ENCODE measurements around the gene ATG16L1. TPM values are rescaled to one million over a fixed set of nuclear protein-coding genes. Genes with fewer than 3 reads are reported as not detected.

ATG16L1 gene
- total RNA-seq, 2 experiments from 2014 or later = 31.8 to 44.9 TPM

DNA sequence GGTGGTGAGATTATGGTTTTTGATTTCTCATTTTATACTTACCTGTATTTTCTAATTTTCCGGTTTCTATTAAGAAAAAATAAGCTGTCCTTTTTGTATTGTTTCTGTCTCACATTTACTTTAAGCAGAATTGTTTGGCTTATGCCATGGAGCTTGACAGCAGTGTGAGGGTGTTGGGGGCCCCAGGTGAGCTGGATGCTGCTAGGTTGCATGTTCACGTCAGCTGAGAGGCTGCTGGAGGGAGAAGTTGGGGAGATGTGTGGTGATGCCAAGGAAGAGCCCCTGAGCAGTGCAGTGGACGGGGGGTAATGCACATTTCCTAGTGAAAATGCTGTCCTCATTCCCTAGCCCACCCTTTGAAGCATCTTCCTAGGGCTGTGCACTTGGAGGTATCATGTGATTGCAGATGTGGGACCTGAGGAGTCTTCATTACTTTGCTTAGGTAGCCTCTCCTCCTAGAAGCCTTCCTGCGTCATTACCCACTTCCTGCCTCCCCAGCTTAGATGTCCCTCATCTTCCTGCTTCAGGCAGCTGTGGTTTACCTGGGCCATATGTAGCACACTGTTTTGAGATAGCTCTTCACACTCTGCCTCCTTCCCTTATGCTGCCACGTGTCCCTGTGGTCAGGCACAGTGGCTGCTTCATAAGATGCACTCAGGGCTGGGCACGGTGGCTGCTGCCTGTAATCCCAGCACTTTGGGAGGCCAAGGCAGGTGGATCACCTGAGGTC is 16.2 kb downstream of the ATG16L1 start:
- TF ChIP-seq EZH2phosphoT487 (IDR thresholded peaks at IDR 0.05; ENCODE audit: borderline replicate concordance, low read depth, low read length) = no peak
- TF ChIP-seq, protein P1, sequence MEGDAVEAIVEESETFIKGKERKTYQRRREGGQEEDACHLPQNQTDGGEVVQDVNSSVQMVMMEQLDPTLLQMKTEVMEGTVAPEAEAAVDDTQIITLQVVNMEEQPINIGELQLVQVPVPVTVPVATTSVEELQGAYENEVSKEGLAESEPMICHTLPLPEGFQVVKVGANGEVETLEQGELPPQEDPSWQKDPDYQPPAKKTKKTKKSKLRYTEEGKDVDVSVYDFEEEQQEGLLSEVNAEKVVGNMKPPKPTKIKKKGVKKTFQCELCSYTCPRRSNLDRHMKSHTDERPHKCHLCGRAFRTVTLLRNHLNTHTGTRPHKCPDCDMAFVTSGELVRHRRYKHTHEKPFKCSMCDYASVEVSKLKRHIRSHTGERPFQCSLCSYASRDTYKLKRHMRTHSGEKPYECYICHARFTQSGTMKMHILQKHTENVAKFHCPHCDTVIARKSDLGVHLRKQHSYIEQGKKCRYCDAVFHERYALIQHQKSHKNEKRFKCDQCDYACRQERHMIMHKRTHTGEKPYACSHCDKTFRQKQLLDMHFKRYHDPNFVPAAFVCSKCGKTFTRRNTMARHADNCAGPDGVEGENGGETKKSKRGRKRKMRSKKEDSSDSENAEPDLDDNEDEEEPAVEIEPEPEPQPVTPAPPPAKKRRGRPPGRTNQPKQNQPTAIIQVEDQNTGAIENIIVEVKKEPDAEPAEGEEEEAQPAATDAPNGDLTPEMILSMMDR (conservative IDR thresholded peaks at IDR 0.05; ENCODE audit: low read length) = no peak
- Histone ChIP-seq H3K79me2 (ENCODE audit: insufficient read depth, low read depth, low read length) (peaks cover 5% of the 10 kb centered on the region; the same call in 1 of the 2 replicates), H3K27ac (ENCODE audit: low read depth, low read length, poor library complexity, severe bottlenecking) (peak overlapping the region; percentile 53), H3K4me1 (ENCODE audit: insufficient read depth, low read length, poor library complexity, severe bottlenecking) (peaks cover 36% of the 10 kb centered on the region), H2AFZ (ENCODE audit: low read length) (no peak overlapping the region), H3K9me2 (ENCODE audit: insufficient read depth, low read length) (no peaks in the 10 kb centered on the region), H3K9me3 (ENCODE audit: low read length) (no peaks in the 10 kb centered on the region), H3K4me3 (ENCODE audit: low read depth, low read length, poor library complexity, severe bottlenecking) (no peak overlapping the region), H4K20me1 (ENCODE audit: insufficient read depth, low read length) (no peaks in the 10 kb centered on the region), H3K4me2 (ENCODE audit: low read length) (peak overlapping the region; percentile 35; the same call in 1 of the 2 replicates), H3K36me3 (ENCODE audit: insufficient read depth, low read length) (peaks cover 99% of the 10 kb centered on the region)
- ChIA-PET POLR2A (interaction anchor here (0.7 to 2.2 kb wide), 7 partner anchors 11 to 112 kb away, joined by 3 to 6 read pairs (median 4); no protein-coding TSS in a partner anchor), CTCF (ENCODE audit: unreplicated experiment) (interaction anchor here (0.5 to 0.8 kb wide), 2 partner anchors 64 to 296 kb away, joined by 3 to 4 read pairs; no protein-coding TSS in a partner anchor)
- peak; percentile 80 for DNase-seq (ENCODE audit: low spot score)
- intact Hi-C loops (cut with micrococcal nuclease; ENCODE audit: unreplicated experiment) = loop anchor here (5.0 kb wide), 1 partner anchor 90 kb away; no protein-coding TSS in a partner anchor
- BruUV-seq (replicated peaks) = no TSS peak

DNA sequence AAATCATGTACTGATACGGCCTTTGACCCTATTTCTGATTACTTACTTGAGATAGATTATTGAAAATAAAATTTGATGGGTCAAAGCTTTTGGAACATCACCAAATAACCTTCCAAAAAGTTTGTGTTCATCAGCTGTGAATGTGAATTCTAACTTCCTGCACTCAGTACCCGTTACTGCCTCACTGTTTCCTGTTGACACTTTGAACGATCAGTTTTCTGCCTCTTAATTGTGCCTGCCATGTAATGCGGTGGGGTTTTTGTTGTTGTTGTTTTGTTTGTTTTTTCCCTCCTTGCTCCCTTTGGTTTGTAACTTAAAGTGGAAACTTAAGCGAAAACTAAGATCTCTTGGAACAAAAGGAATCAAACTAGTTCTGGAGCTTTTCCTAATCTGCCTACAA is 18.9 kb downstream of the ATG16L1 start:
- Histone ChIP-seq H2AFZ (ENCODE audit: low read length) (no peak overlapping the region), H3K4me3 (ENCODE audit: low read depth, low read length, poor library complexity, severe bottlenecking) (no peak overlapping the region), H4K20me1 (ENCODE audit: insufficient read depth, low read length) (no peaks in the 10 kb centered on the region), H3K4me1 (ENCODE audit: insufficient read depth, low read length, poor library complexity, severe bottlenecking) (peaks cover 36% of the 10 kb centered on the region), H3K9me2 (ENCODE audit: insufficient read depth, low read length) (no peaks in the 10 kb centered on the region), H3K36me3 (ENCODE audit: insufficient read depth, low read length) (peaks cover 99% of the 10 kb centered on the region), H3K4me2 (ENCODE audit: low read length) (peak overlapping the region; percentile 1; the same call in 1 of the 2 replicates), H3K79me2 (ENCODE audit: insufficient read depth, low read depth, low read length) (peaks cover 5% of the 10 kb centered on the region; the same call in 1 of the 2 replicates), H3K9me3 (ENCODE audit: low read length) (no peaks in the 10 kb centered on the region), H3K27ac (ENCODE audit: low read depth, low read length, poor library complexity, severe bottlenecking) (peak overlapping the region; percentile 43)
- BruUV-seq (replicated peaks) = TSS peak; percentile 4
- ChIA-PET POLR2A (interaction anchor here (0.6 to 1.8 kb wide), 7 partner anchors 8 to 497 kb away, joined by 3 to 6 read pairs (median 3); no protein-coding TSS in a partner anchor), CTCF (ENCODE audit: unreplicated experiment) (no interaction called here)
- peak; percentile 33 for DNase-seq (ENCODE audit: low spot score)
- intact Hi-C loops (cut with micrococcal nuclease; ENCODE audit: unreplicated experiment) = no loop called here
- TF ChIP-seq, protein P1 (conservative IDR thresholded peaks at IDR 0.05; ENCODE audit: low read length) = no peak
- no peak for TF ChIP-seq EZH2phosphoT487 (IDR thresholded peaks at IDR 0.05; ENCODE audit: borderline replicate concordance, low read depth, low read length)
